Ovary (tissue), 9 donors: Measurements from ENCODE around the gene FBXO2. TPM values are rescaled to one million over a fixed set of nuclear protein-coding genes. Genes with fewer than 3 reads are reported as not detected.

Experiments
- DNase-seq, 5 donors: peaks; one replicate each; pipeline ENCODE4 v3.0.0-alpha.2; 2019 to 2020
- H3K27ac ChIP-seq, 2 donors: fragments of 200-600 bp; one replicate each; pipeline versions ENCODE4 v1.5.1 to v1.8.0; 2019 to 2022
- H3K27me3 ChIP-seq: fragments of 200-600 bp; one replicate; pipeline ENCODE4 v1.8.0; 2022
- H3K36me3 ChIP-seq: fragments of 200-600 bp; sonication (generic); one replicate; pipeline ENCODE4 v1.5.1; 2019
- H3K4me1 ChIP-seq: one replicate; pipeline ENCODE4 v1.8.1; 2013; ENCODE audit warnings: mild to moderate bottlenecking, moderate library complexity; ENCODE audit not compliant: insufficient read depth
- H3K4me3 ChIP-seq: fragments of 200-600 bp; sonication (generic); one replicate; pipeline ENCODE4 v1.5.1; 2017
- H3K9me3 ChIP-seq, 2 donors: fragments of 200-600 bp in 1 of 2; sonication (generic) in 1 of 2; one replicate each; pipeline versions ENCODE4 v1.5.1 to v1.8.1; 2013 to 2019; ENCODE audit warnings: mild to moderate bottlenecking in 1 of 2, moderate library complexity in 1 of 2
- EP300 ChIP-seq: sonication (generic); formaldehyde crosslinking; IDR thresholded peaks from one replicate; pipeline ENCODE4 v1.6.1; 2017; ENCODE audit warnings: antibody characterized with exemption
- POLR2A ChIP-seq: fragments of 450-650 bp; IDR thresholded peaks from one replicate; pipeline ENCODE4 v1.6.1; 2017; ENCODE audit warnings: antibody characterized with exemption, mild to moderate bottlenecking, moderate library complexity
- WGBS, 3 donors: extraction: QIAGEN DNeasy Blood & Tissue Kit in 1 of 3; methylation state at CpG; one replicate each; pipeline versions ENCODE4 v1.1.5 to v1.1.7; 2013 to 2017; 5-methylcytosine and 5-hydroxymethylcytosine counted together
- intact Hi-C, 4 donors: fragments of 100-400 bp; cut with DNase I; formaldehyde crosslinking; loops; one replicate each; pipeline versions ENCODE4 v1.11.0 to v1.15.1; 2022 to 2023
- polyA plus RNA-seq, 2 donors: library from polyadenylated mRNA; stranded (reverse); fragments of 200-250 nt in 1 of 2; fragments of 350-450 nt in 1 of 2; fragmentation: Illumina TruSeq in 1 of 2; extraction: RNeasy Lipid Tissue Mini Kit (QIAGEN cat#74804) in 1 of 2; gene quantifications; one replicate each; pipeline ENCODE4 v1.2.3, GENCODE V29; 2013 to 2014
- total RNA-seq, 7 donors: library from RNA; depleted of rRNA in 2 of 7; stranded (reverse); fragments of >200 nt in 2 of 7; fragmentation: NEBNext Ultra II Directional in 3 of 7; extraction: Animal tissue kit (Norgen Biotek cat#: 25700) in 3 of 7; gene quantifications; one replicate each; pipeline versions ENCODE4 v1.1.0 to v1.2.4, GENCODE V29; 2016 to 2023
- TF ChIP-seq, protein P1 (sequence below), 3 donors: fragments of 450-650 bp in 2 of 3; fragments of 200-600 bp in 1 of 3; IDR thresholded peaks; one replicate each; pipeline versions ENCODE4 v1.5.1 to v1.8.0; 2016 to 2022; ENCODE audit warnings: antibody characterized with exemption in 3 of 3, mild to moderate bottlenecking in 1 of 3
- donor health status: DM: no; HTN: no; CAD: no; lungs with moderate emphysema.
- donor health status: DM: no; HTN: no; CAD: no.
- donor health status: Bipolar disorder and iron deficiency.
- donor health status: DM: yes; HTN: yes; CAD: no.
- donor health status: DM: no; HTN: no; CAD: no.
- donor health status: DM: yes; HTN: yes; CAD: no.

FBXO2 gene
- total and polyA plus RNA-seq, 9 donors: 0.50 to 17.6 (median 2.7) TPM

DNA sequence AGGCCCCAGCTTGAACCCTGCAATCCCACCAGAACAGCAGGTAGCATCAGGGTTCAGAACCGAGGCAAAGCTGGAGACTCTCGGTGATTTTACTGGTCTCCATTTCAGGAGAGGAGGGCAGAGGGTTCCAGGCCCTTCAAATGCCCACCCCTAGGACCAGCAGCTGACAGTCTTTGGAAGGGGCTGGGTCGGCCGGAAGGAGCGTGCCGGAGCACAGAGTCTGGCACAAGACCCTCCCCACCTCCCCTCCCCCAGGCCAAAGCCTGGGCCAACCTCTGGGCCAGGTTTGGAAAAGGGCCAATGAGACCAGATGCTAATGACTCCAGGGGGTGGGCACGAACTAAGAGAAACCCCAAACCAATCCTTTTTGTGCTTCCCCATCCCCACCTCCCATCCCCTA lies 6.9 kb downstream of the FBXO2 start:
- no peaks in the 10 kb centered on the region for H3K27me3 ChIP-seq
- TF ChIP-seq EP300 (no peak), POLR2A (no peak)
- TF ChIP-seq, protein P1, sequence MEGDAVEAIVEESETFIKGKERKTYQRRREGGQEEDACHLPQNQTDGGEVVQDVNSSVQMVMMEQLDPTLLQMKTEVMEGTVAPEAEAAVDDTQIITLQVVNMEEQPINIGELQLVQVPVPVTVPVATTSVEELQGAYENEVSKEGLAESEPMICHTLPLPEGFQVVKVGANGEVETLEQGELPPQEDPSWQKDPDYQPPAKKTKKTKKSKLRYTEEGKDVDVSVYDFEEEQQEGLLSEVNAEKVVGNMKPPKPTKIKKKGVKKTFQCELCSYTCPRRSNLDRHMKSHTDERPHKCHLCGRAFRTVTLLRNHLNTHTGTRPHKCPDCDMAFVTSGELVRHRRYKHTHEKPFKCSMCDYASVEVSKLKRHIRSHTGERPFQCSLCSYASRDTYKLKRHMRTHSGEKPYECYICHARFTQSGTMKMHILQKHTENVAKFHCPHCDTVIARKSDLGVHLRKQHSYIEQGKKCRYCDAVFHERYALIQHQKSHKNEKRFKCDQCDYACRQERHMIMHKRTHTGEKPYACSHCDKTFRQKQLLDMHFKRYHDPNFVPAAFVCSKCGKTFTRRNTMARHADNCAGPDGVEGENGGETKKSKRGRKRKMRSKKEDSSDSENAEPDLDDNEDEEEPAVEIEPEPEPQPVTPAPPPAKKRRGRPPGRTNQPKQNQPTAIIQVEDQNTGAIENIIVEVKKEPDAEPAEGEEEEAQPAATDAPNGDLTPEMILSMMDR (IDR thresholded peaks at IDR 0.05): no peak
- intact Hi-C loops: loop anchor here in 2 of 4 donors (2.0 to 5.0 kb wide), 3 partner anchors 405 to 609 kb away; no protein-coding TSS in a partner anchor

DNA sequence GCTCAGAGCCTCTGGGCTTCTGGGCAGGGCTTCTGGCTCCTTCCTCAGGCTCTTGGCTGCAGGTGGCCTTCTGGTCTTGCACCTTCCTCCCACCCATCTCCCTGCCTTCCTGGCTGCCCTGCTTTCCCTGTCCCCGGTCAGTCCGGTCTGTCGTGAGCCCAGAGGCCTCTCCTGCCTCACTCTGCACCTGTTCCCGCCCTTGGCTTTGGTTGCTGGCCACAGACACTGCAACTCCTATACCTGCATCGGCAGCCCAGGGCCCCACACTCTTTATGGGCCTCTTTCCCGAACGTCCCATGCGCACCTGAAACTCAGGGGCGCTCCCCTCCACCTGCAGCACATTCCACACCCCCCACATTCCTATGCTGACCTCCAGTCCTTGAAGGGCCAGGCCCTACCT lies 7.9 kb downstream of the FBXO2 start:
- no peak for DNase-seq
- TF ChIP-seq POLR2A: no peak
- TF ChIP-seq, protein P1 (IDR thresholded peaks at IDR 0.05): no peak
- no peak for TF ChIP-seq EP300
- Histone ChIP-seq H3K4me1 (no peaks in the 10 kb centered on the region), H3K36me3 (no peaks in the 10 kb centered on the region), H3K4me3 (no peak overlapping the region), H3K9me3 (no peaks in the 10 kb centered on the region), H3K27me3 (no peaks in the 10 kb centered on the region), H3K27ac (no peak overlapping the region)
- WGBS, 3 donors: 74 to 82% (median 76%) methylated on average over 9 of the region's 9 CpGs
- intact Hi-C loops: loop anchor here in 2 of 4 donors (2.0 to 5.0 kb wide), 3 partner anchors 404 to 608 kb away; no protein-coding TSS in a partner anchor

More for the DNA sequence above, 6.9 kb downstream of the FBXO2 start:
- no peak for DNase-seq
- Histone ChIP-seq H3K4me3 (no peak overlapping the region), H3K9me3 (no peaks in the 10 kb centered on the region), H3K4me1 (no peaks in the 10 kb centered on the region), H3K36me3 (no peaks in the 10 kb centered on the region), H3K27ac (no peak overlapping the region)
- 82 to 86% (median 82%) methylated on average over 7 of the region's 7 CpGs for WGBS, 3 donors

DNA sequence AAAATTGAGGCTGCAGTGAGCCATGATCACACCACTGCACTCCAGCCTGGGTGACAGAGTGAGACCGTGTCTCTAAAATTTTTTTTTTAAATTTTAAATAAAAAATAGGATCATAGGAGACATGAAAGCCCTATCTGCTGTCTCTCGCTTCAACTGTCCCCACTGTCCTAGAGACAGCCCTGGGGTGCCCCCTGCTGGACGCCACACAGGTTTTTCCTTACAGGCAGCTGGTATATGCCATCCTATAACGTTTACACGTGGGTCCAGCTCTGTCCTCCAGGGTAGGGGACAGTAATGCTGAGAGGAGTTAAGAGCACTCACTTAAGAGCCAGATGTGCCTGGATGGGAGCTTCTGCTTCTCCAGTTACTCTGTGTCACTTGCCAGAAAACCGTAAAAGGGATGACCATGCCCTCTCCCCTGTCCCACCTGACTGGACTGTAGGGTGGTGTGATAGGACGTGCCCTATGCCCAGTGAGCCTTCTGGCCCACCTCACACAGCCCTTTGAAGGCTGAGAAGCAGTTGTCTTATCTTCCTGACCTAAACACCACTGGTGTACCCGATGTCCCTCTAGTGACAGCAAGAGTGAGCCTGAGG lies 8.5 kb downstream of the FBXO2 start:
- Histone ChIP-seq H3K36me3 (no peaks in the 10 kb centered on the region), H3K4me3 (no peak overlapping the region), H3K27me3 (no peaks in the 10 kb centered on the region), H3K4me1 (no peaks in the 10 kb centered on the region), H3K27ac (no peak overlapping the region), H3K9me3 (no peaks in the 10 kb centered on the region)
- DNase-seq: peak in 4 of 5 donors; percentile 64 to 82 (median 72)
- 22 to 26% (median 25%) methylated on average over 8 of the region's 8 CpGs for WGBS, 3 donors
- TF ChIP-seq, protein P1 (IDR thresholded peaks at IDR 0.05): no peak
- TF ChIP-seq EP300 (no peak), POLR2A (no peak)
- intact Hi-C loops: loop anchor here in 3 of 4 donors (2.0 to 5.0 kb wide), 3 partner anchors 403 to 607 kb away; no protein-coding TSS in a partner anchor

DNA sequence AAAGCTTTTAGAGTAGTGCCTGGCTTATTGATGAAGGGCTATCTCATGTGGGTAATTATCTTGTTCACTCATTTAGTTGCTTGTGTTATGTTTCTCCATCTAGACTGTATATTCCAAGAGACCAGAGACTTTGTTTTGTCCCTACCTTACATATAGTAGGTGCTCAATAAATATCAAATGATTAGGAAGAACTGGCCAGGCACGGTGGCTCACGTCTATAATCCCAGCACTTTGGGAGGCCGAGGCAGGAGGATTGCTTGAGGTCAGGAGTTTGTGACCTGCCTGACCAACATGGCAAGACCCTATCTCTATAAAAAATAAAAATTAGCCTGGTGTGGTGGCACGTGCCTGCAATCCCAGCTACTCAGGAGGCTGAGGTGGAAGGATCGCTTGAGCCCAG lies 9.0 kb downstream of the FBXO2 start:
- Histone ChIP-seq H3K36me3 (no peaks in the 10 kb centered on the region), H3K4me3 (no peak overlapping the region), H3K27me3 (no peaks in the 10 kb centered on the region), H3K27ac (no peak overlapping the region), H3K4me1 (no peaks in the 10 kb centered on the region), H3K9me3 (no peaks in the 10 kb centered on the region)
- intact Hi-C loops: loop anchor here in 3 of 4 donors (2.0 to 5.0 kb wide), 3 partner anchors 403 to 606 kb away; no protein-coding TSS in a partner anchor
- no peak for TF ChIP-seq EP300
- TF ChIP-seq, protein P1 (IDR thresholded peaks at IDR 0.05): no peak
- no peak for TF ChIP-seq POLR2A
- 75 to 87% (median 81%) methylated on average over 5 of the region's 5 CpGs for whole genome bisulfite sequencing, 3 donors
- DNase-seq: no peak
